Erythroblast (primary cell): ENCODE data around the gene TMEM143.

ENCODE experiments used
- GATA1 ChIP-seq: IDR thresholded peaks from 2 replicates; pipeline ENCODE4 v1.6.1; 2011; ENCODE audit warnings: low read depth, mild to moderate bottlenecking, control low read depth, low read length, moderate library complexity
- POLR2A ChIP-seq: IDR thresholded peaks from 2 replicates; pipeline ENCODE4 v1.6.1; 2011; ENCODE audit warnings: mild to moderate bottlenecking, low read length

DNA sequence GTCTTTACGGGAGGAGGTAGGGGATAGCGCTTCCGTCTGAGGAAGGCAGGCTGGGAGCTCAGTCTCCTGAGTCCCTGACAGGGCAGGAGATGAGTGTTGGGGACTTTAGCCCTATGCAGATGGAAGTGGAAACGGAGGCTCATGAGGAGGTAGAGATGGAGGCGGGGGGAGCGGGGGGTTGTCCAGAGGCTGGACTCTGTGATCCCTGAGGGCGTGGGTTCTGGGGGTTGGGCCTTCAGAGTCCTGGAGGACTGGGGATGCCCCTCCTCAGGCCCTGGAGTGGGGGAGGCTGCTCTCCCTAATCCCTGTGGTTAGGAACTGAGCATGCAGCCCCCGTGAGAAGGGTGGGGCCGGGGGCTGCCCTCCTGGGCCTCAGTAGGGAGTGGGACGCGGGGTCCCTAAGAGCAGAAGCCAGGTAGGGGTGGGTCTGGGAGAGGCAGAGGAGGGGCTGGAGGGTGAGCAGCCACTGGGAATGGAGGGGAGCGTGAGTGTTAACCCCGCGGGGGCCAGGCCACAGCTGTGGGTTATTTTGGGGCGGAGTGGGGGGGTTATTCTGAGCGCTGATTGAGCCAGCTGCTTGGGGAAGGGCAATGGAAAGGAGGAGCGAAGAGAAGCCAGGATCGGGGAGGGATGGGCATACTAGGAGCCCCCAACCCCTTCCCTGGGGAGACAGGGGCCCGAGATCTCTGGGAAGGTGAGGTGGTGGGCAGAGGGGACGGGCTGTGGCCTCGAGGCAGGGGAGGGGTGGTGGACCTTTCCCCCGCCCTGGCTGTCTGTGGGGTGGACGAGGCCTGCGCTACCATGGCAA lies 32.5 kb upstream of the TMEM143 start:
- TF ChIP-seq POLR2A (no peak), GATA1 (no peak)
